Common myeloid progenitor, CD34-positive (primary cell): Measurements from ENCODE around the gene HAO2.

Experiments
- CTCF ChIA-PET: fragments of 350-600 bp; sonication (Branson Sonifier 250); formaldehyde crosslinking; loops from one replicate; lab custom pipeline; 2021; ENCODE audit warnings: antibody characterized with exemption; lab: Charles Lee
- POLR2A ChIA-PET: fragments of 350-600 bp; sonication (Branson Sonifier 250); formaldehyde crosslinking; loops from one replicate; lab custom pipeline; 2021; ENCODE audit warnings: antibody characterized with exemption; lab: Charles Lee
- DNase-seq, 3 donors: peaks; one replicate each; pipeline versions ENCODE4 v3.0.0 to v3.0.0-alpha.2; 2013
- H3K27ac ChIP-seq, 2 experiments: 1 replicate in 1 of 2; 2 replicates in 1 of 2; pipeline ENCODE4 v1.7.0; 2013; ENCODE audit warnings: inconsistent platforms in 2 of 2, low read length in 2 of 2, mild to moderate bottlenecking in 2 of 2, low read depth in 1 of 2, moderate library complexity in 1 of 2; ENCODE audit not compliant: severe bottlenecking in 2 of 2, insufficient read depth in 1 of 2, poor library complexity in 1 of 2
- H3K27me3 ChIP-seq, 5 experiments: replicated peaks in 2 of 5; 1 replicate in 3 of 5; 2 replicates in 2 of 5; pipeline versions ENCODE4 v1.6.1 to v1.7.0; 2013; ENCODE audit warnings: low read length in 4 of 5, mild to moderate bottlenecking in 2 of 5, moderate library complexity in 2 of 5, inconsistent platforms in 1 of 5; ENCODE audit not compliant: insufficient read depth in 5 of 5, control insufficient read depth in 4 of 5
- H3K36me3 ChIP-seq, 4 experiments: 1 replicate in 2 of 4; 2 replicates in 2 of 4; pipeline versions ENCODE4 v1.6.1 to v1.7.0; 2013; ENCODE audit warnings: low read length in 3 of 4, control low read depth in 1 of 4, mild to moderate bottlenecking in 1 of 4; ENCODE audit not compliant: control insufficient read depth in 4 of 4, insufficient read depth in 4 of 4
- H3K4me1 ChIP-seq, 4 experiments: 1 replicate in 3 of 4; 2 replicates in 1 of 4; pipeline versions ENCODE4 v1.6.1 to v1.7.1; 2013; ENCODE audit warnings: low read length in 3 of 4, mild to moderate bottlenecking in 3 of 4, control low read depth in 1 of 4, inconsistent platforms in 1 of 4, moderate library complexity in 1 of 4; ENCODE audit not compliant: control insufficient read depth in 4 of 4, insufficient read depth in 4 of 4; ENCODE audit errors: control extremely low read depth in 1 of 4
- H3K4me3 ChIP-seq, 7 experiments: 1 replicate in 4 of 7; 2 replicates in 3 of 7; pipeline versions ENCODE4 v1.5.1 to v1.7.0; 2013; ENCODE audit warnings: mild to moderate bottlenecking in 7 of 7, low read length in 6 of 7, moderate library complexity in 6 of 7, inconsistent platforms in 2 of 7, low read depth in 2 of 7, control low read depth in 1 of 7; ENCODE audit not compliant: insufficient read depth in 4 of 7, control insufficient read depth in 1 of 7; ENCODE audit errors: extremely low read depth in 1 of 7
- H3K9me3 ChIP-seq, 5 experiments: 1 replicate in 4 of 5; 2 replicates in 1 of 5; pipeline versions ENCODE4 v1.6.1 to v1.7.1; 2013; ENCODE audit warnings: low read length in 4 of 5, mild to moderate bottlenecking in 2 of 5, inconsistent platforms in 1 of 5, low read depth in 1 of 5, moderate library complexity in 1 of 5; ENCODE audit not compliant: control insufficient read depth in 4 of 5, insufficient read depth in 2 of 5; ENCODE audit errors: control extremely low read depth in 1 of 5
- WGBS: methylation state at CpG from one replicate; pipeline ENCODE4 v1.1.5; 2013; ENCODE audit not compliant: insufficient coverage; 5-methylcytosine and 5-hydroxymethylcytosine counted together

The HAO2 gene

GRCh38 chr1:119438761-119439160 is 70.2 kb downstream of the HAO2 start:
- DNase-seq: no peak
- Histone ChIP-seq H3K36me3 (no peaks in the 10 kb centered on the region), H3K4me3 (no peak overlapping the region), H3K27me3 (peaks cover 0 to 10% (median 0%) of the 10 kb centered on the region in 5 experiments), H3K27ac (no peak overlapping the region), H3K4me1 (no peaks in the 10 kb centered on the region), H3K9me3 (no peaks in the 10 kb centered on the region)
- ChIA-PET CTCF (no interaction called here), POLR2A (no interaction called here)
- 50% methylated on average over 1 of the region's 2 CpGs for WGBS

GRCh38 chr1:119440721-119441307 is 72.2 kb downstream of the HAO2 start:
- ChIA-PET CTCF (no interaction called here), POLR2A (no interaction called here)
- no peaks in the 10 kb centered on the region for H3K9me3 ChIP-seq
- H3K36me3 ChIP-seq: no peaks in the 10 kb centered on the region
- H3K27me3 ChIP-seq: peaks cover 0 to 10% (median 0%) of the 10 kb centered on the region in 5 experiments
- WGBS: 70% methylated on average over 7 of the region's 8 CpGs
- no peak overlapping the region for H3K27ac ChIP-seq
- H3K4me3 ChIP-seq: no peak overlapping the region
- DNase-seq: no peak
- H3K4me1 ChIP-seq: no peaks in the 10 kb centered on the region

- peaks cover 0 to 10% (median 2%) of the 10 kb centered on the region in 5 experiments for H3K27me3 ChIP-seq
- no peak overlapping the region for H3K4me3 ChIP-seq
- H3K27ac ChIP-seq: no peak overlapping the region
- H3K36me3 ChIP-seq: no peaks in the 10 kb centered on the region
- no peaks in the 10 kb centered on the region for H3K4me1 ChIP-seq
- POLR2A ChIA-PET: no interaction called here
- WGBS: 96% methylated on average over 6 of the region's 6 CpGs
- DNase-seq: no peak
- H3K9me3 ChIP-seq: no peaks in the 10 kb centered on the region
- CTCF ChIA-PET: interaction anchor here (1.2 kb wide), 1 partner anchor 34 kb away, joined by 3 read pairs; no protein-coding TSS in a partner anchor
These were observed 74.2 kb downstream of the HAO2 start for GRCh38 chr1:119442756-119443155.
